ENCODE results near the gene PKD1L1.

- TF ChIP-seq CTCF (IDR thresholded peaks at IDR 0.05 in 4 of 5, conservative IDR thresholded peaks at IDR 0.05 in 1 of 5) (no peak), POLR2A (IDR thresholded peaks at IDR 0.05) (no peak)
Measured at GRCh38 chr7:47807756-47808155, 140.5 kb downstream of the PKD1L1 start.
